Liver (tissue), 9 donors: ENCODE measurements around the gene HDAC5. TPM values are rescaled to one million over a fixed set of nuclear protein-coding genes. Genes with fewer than 3 reads are reported as not detected.

Experiments used
- DNase-seq: peaks from one replicate; pipeline ENCODE4 v3.0.0-alpha.2; 2017; ENCODE audit warnings: low spot score
- H3K27ac ChIP-seq, 2 donors: one replicate each; pipeline ENCODE4 v1.7.0; 2013; ENCODE audit warnings: inconsistent platforms in 2 of 2, low read length in 2 of 2, control low read depth in 1 of 2, low read depth in 1 of 2, mild to moderate bottlenecking in 1 of 2
- H3K27me3 ChIP-seq, 4 donors: one replicate each; pipeline versions ENCODE4 v1.6.1 to v1.7.0; 2013; ENCODE audit warnings: low read length in 3 of 4, inconsistent platforms in 1 of 4, mild to moderate bottlenecking in 1 of 4, moderate library complexity in 1 of 4; ENCODE audit not compliant: control insufficient read depth in 4 of 4, insufficient read depth in 4 of 4
- H3K36me3 ChIP-seq, 4 donors: one replicate each; pipeline versions ENCODE4 v1.6.1 to v1.7.0; 2013; ENCODE audit warnings: low read length in 3 of 4, mild to moderate bottlenecking in 3 of 4, low read depth in 1 of 4, moderate library complexity in 1 of 4; ENCODE audit not compliant: control insufficient read depth in 4 of 4, insufficient read depth in 3 of 4
- H3K4me1 ChIP-seq, 4 donors: one replicate each; pipeline versions ENCODE4 v1.6.1 to v1.7.0; 2013; ENCODE audit warnings: low read length in 3 of 4, mild to moderate bottlenecking in 3 of 4, moderate library complexity in 1 of 4; ENCODE audit not compliant: control insufficient read depth in 4 of 4, insufficient read depth in 4 of 4
- H3K4me3 ChIP-seq, 3 donors: one replicate each; pipeline versions ENCODE4 v1.6.1 to v1.7.0; 2013; ENCODE audit warnings: low read length in 3 of 3, control low read depth in 1 of 3, low read depth in 1 of 3, mild to moderate bottlenecking in 1 of 3
- H3K9ac ChIP-seq, 2 donors: one replicate each; pipeline ENCODE4 v1.7.0; 2013; ENCODE audit warnings: low read length in 2 of 2, mild to moderate bottlenecking in 2 of 2, moderate library complexity in 2 of 2, control low read depth in 1 of 2, low read depth in 1 of 2
- H3K9me3 ChIP-seq, 4 donors: one replicate each; pipeline versions ENCODE4 v1.6.1 to v1.7.0; 2013; ENCODE audit warnings: low read length in 3 of 4; ENCODE audit not compliant: control insufficient read depth in 4 of 4
- ATF3 ChIP-seq: IDR thresholded peaks from 2 replicates; pipeline ENCODE4 v1.6.1; 2016; ENCODE audit warnings: antibody characterized with exemption
- EGR1 ChIP-seq, 2 donors: IDR thresholded peaks; 2 replicates each; pipeline ENCODE4 v1.6.1; 2016 to 2018; ENCODE audit warnings: antibody characterized with exemption in 2 of 2, low read depth in 2 of 2
- FOXA1 ChIP-seq: IDR thresholded peaks from 2 replicates; pipeline ENCODE4 v1.6.1; 2016; ENCODE audit warnings: antibody characterized with exemption
- GABPA ChIP-seq, 2 donors: IDR thresholded peaks in 1 of 2; conservative IDR thresholded peaks in 1 of 2; 2 replicates each; pipeline ENCODE4 v1.6.1; 2016; ENCODE audit warnings: antibody characterized with exemption in 2 of 2, mild to moderate bottlenecking in 1 of 2, moderate library complexity in 1 of 2
- HNF4A ChIP-seq, 2 donors: conservative IDR thresholded peaks; 2 replicates each; pipeline ENCODE4 v1.6.1; 2016; ENCODE audit warnings: antibody characterized with exemption in 2 of 2, mild to moderate bottlenecking in 2 of 2
- HNF4G ChIP-seq: IDR thresholded peaks from 2 replicates; pipeline ENCODE4 v1.6.1; 2016; ENCODE audit warnings: antibody characterized with exemption
- JUND ChIP-seq, 2 donors: IDR thresholded peaks; 2 replicates each; pipeline ENCODE4 v1.6.1; 2016; ENCODE audit warnings: antibody characterized with exemption in 2 of 2
- MAX ChIP-seq: IDR thresholded peaks from 2 replicates; pipeline ENCODE4 v1.6.1; 2016; ENCODE audit warnings: antibody characterized with exemption
- RAD21 ChIP-seq, 2 donors: IDR thresholded peaks; 2 replicates each; pipeline ENCODE4 v1.6.1; 2016; ENCODE audit warnings: antibody characterized with exemption in 2 of 2, mild to moderate bottlenecking in 2 of 2
- REST ChIP-seq: IDR thresholded peaks from 2 replicates; pipeline ENCODE4 v1.6.1; 2016; ENCODE audit warnings: antibody characterized with exemption, mild to moderate bottlenecking
- RXRA ChIP-seq, 2 donors: IDR thresholded peaks; 2 replicates each; pipeline ENCODE4 v1.6.1; 2017 to 2018; ENCODE audit warnings: antibody characterized with exemption in 2 of 2, mild to moderate bottlenecking in 1 of 2
- SP1 ChIP-seq: IDR thresholded peaks from 2 replicates; pipeline ENCODE4 v1.6.1; 2018; ENCODE audit warnings: antibody characterized with exemption, mild to moderate bottlenecking
- YY1 ChIP-seq: IDR thresholded peaks from 2 replicates; pipeline ENCODE4 v1.6.1; 2016; ENCODE audit warnings: antibody characterized with exemption, mild to moderate bottlenecking
- ZBTB33 ChIP-seq: IDR thresholded peaks from 2 replicates; pipeline ENCODE4 v1.6.1; 2016; ENCODE audit warnings: antibody characterized with exemption
- WGBS: extraction: QIAGEN DNeasy Blood & Tissue Kit; methylation state at CpG from one replicate; pipeline ENCODE4 v1.1.7; 2013; 5-methylcytosine and 5-hydroxymethylcytosine counted together
- polyA plus RNA-seq, 2 donors: library from polyadenylated mRNA; stranded (reverse) in 1 of 2; unstranded in 1 of 2; fragments of 200-250 nt in 1 of 2; fragments of >200 nt in 1 of 2; fragmentation: Nextera tagmentation in 1 of 2; extraction: Ambion mirVana in 1 of 2; gene quantifications; one replicate each; pipeline versions ENCODE4 v1.2.1 to v1.2.3, GENCODE V29; 2013 to 2015
- total RNA-seq, 2 donors: library from RNA; depleted of rRNA; stranded (reverse); fragments of >200 nt; gene quantifications; one replicate each; pipeline ENCODE4 v1.2.3, GENCODE V29; 2014
- donor health status: healthy.
- donor health status: healthy.
- donor health status: healthy.
- donor health status: healthy.
- donor health status: healthy.

HDAC5 gene
- total and polyA plus RNA-seq, 4 donors, result 5.8 to 20.3 (median 14.4) TPM

- TF ChIP-seq REST (no peak), HNF4A (conservative IDR thresholded peaks at IDR 0.05) (no peak), HNF4G (no peak), YY1 (no peak), GABPA (IDR thresholded peaks at IDR 0.05 in 1 of 2, conservative IDR thresholded peaks at IDR 0.05 in 1 of 2) (no peak), MAX (no peak), SP1 (no peak)
Measured at GRCh38 chr17:44081681-44082080, 41.8 kb downstream of the HDAC5 start (continued).

- Histone ChIP-seq H3K27ac (no peak overlapping the region), H3K4me3 (no peak overlapping the region), H3K4me1 (peaks cover 3 to 28% (median 21%) of the 10 kb centered on the region in 4 donors), H3K9me3 (no peaks in the 10 kb centered on the region), H3K27me3 (no peaks in the 10 kb centered on the region), H3K9ac (no peak overlapping the region), H3K36me3 (peaks cover 0 to 40% (median 20%) of the 10 kb centered on the region in 4 donors)
- no peak for DNase-seq
- TF ChIP-seq RXRA (IDR thresholded peaks at IDR 0.05) (no peak), GABPA (IDR thresholded peaks at IDR 0.05 in 1 of 2, conservative IDR thresholded peaks at IDR 0.05 in 1 of 2) (no peak), REST (no peak), FOXA1 (no peak), JUND (IDR thresholded peaks at IDR 0.05) (no peak), EGR1 (IDR thresholded peaks at IDR 0.05; ENCODE audit: low read depth in 2 of 2) (no peak), HNF4A (conservative IDR thresholded peaks at IDR 0.05) (no peak), ZBTB33 (no peak), YY1 (no peak), ATF3 (no peak), RAD21 (IDR thresholded peaks at IDR 0.05) (no peak), SP1 (no peak)
- WGBS, result 90% methylated on average over 18 of the region's 18 CpGs
Measured at GRCh38 chr17:44079877-44080821, 43.3 kb downstream of the HDAC5 start.
